ENCODE measurements around the gene ARHGEF3.

ARHGEF3 gene

DNA sequence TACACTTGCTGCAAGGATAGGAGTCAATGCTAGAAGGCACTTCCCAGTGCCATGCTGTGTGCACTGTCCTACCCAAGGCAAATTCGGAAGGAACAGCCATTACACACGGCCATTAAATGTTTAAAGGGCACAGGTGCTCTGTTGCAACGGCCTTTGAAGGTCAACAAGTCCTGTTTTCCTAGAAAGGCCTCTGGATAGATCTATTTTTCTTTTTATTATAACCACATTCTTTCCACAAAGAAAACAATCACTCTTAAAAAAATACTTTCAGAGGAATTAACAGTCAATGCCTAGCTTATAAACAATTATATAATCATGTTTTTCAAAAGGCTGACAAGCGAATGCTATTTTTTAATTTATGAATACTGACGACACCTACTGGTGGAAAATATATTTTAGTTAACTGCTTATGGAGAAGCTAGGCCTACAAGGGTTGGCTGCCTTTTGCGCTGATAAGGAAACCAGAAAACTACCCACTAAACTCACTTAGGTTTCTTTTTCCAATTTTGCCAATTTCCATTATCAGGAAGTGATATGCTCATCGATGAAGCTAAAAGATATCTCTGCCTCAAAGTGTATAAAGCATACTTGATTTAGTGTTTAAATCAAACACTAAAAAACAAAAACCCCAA, 2.4 kb downstream of the ARHGEF3 start:
- in situ Hi-C loops (cut with HindIII; ENCODE audit: low sequenced_read_pairs) = no loop called here

DNA sequence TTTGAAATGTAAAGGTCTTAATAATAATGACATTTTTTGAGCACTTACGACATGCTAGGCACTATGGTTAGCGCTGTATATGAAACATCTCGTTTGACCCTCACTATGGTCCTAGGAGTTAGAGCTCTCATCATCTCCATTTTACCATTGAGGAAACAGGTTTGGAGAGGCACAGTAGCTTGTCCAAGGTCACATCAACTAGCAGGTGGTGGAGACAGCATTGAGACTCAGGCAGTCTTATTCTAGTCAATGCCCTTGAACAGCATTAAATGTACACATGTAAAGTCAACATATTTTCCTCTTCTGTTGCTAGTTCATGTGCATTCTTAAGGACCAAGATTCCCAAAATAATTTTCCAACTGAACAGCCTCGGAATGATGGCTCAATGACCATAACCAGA, 4.8 kb downstream of the ARHGEF3 start:
- in situ Hi-C loops (cut with HindIII; ENCODE audit: low sequenced_read_pairs) = no loop called here

DNA sequence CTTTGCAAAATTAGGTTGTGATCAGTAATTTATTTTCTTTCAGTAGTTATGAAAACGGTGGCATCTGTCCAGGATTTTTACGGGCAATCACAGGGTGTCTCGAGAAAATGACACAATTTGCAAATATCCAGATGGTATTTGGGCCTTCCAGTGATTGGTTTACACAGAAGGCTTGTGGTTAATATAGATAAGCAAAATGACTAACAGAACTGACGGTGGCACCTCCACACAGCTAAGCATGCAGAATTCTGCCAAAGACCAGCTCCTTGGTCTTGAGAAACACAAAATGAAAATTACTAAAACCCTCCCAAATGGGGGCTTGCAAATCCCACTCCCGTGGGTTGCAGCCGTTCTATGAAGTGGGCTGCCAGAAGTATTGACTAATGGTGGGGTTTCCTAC, 5.5 kb downstream of the ARHGEF3 start:
- in situ Hi-C loops (cut with HindIII; ENCODE audit: low sequenced_read_pairs) = no loop called here

DNA sequence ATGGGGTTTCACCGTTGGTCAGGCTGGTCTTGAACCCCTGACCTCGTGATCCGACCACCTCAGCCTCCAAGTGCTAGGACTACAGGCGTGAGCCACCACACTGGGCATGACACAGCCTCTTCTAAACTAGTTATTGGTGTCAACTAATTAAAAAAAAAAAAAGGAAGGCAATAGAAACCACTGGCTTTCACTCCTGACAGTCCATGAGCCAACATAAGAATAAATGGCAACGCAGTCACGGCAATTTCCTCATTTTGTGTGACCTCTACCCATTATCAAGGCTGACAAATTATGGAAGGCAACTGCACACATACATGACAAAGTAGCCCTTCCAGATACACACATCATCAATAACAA, 5.9 kb downstream of the ARHGEF3 start:
- in situ Hi-C loops (cut with HindIII; ENCODE audit: low sequenced_read_pairs) = no loop called here

DNA sequence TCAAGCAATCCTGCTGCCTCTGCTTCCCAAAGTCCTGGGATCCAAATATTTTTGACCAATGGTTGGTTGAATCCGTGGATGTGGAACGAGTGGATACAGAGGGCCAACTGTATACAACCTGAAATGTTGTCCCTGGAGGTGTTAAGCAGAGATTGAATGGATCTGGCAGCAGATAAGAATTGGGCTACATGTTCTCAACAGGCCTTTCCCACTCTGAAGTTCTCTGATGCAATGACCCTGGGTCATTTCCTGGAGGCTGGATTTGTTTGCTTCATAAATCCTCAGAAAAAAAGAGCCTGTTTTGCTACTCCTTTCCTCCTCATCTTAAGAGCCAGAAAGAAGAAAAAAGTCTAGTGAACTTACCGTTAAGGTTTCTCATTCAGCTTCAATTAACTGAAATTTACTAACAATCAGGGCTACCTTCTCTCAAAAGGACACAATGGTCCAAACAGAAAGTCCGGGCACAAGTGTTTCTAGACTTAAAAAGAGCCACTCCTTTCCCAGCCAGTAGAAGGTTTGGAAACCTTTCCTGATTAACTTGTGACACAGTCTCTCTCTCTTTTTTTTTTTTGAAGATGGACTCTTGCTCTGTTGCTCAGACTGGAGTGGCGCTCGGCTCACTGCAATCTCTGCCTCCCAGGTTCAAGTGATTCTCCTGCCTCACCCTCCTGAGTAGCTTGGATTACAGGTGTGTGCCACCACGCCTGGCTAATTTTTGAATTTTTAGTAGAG, 6.5 kb downstream of the ARHGEF3 start:
- in situ Hi-C loops (cut with HindIII; ENCODE audit: low sequenced_read_pairs) = no loop called here

DNA sequence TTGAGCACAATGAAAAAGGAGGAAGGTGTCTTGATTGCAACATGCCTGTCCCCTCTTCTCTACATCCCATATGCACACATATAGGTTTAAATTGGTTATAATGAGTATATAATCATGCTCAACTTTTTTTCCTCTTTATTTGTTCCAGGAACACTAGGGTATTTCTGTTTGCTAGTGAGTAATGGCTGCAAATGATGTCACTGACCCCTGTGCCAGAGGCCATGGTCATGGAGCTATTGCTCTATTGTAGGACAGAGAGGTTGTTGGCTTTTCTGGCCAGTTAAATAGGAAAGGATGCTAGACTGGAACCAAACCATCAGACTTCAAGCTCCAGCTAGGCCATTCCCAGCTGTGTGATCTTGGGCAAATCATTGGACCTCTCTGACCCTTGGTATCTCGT, 9.6 kb downstream of the ARHGEF3 start:
- in situ Hi-C loops (cut with HindIII; ENCODE audit: low sequenced_read_pairs) = no loop called here

DNA sequence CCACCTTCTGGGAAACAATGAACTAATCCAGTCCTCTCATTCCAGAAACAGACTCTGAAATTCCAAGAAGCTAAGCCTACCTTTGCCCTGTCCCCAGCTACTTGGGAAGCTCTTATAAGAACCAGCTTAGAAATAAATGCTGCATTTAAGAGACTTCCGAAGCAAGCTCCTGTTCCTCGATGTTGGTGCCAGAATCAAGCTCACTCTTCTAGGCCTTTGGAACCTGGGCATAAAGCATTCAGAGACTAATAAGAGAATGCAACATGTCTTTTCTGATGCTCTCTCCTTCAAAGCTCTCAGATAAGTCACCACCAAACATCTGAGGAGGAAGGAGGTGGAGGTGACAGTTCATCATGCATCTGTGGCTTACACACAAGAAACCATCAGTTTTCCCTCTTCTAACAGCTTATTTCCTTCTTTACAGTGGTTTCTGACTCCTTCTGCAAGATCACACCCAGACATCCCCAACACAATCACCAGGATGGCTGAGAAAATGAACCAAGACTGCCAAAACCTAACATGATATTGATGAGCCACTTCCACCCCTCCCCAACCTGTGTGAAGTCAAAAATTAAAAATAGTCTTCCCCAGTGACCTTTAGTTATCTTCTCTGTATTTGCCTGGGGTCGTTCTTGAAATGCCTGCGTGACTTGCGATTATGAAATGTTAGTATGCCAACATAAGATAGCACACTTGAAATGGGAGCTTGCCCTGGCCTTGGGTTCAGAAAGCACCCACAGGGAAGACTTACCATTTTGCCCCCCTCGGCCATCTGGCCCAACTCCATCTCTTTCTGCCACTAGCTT, 11.5 kb downstream of the ARHGEF3 start:
- in situ Hi-C loops (cut with HindIII; ENCODE audit: low sequenced_read_pairs) = no loop called here

DNA sequence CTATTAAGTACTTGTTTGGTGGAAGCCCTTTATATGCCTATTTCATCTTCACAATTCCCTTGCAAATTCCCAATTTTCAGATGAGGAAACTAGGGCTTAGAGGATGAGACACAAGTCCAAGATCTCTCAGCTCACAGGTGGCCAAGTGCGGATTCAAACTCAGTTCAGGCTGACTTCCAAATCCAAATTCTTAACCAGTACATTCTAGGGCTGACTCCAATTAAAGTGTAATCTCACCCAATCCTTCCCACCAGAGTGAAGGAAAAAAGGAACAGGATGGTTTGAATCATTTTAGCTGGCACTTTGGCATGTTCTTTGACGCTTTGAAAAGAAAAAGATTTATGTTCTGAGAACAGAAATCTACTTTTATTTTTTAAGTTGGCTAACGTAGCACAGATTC, 12.7 kb downstream of the ARHGEF3 start:
- in situ Hi-C loops (cut with HindIII; ENCODE audit: low sequenced_read_pairs) = no loop called here

DNA sequence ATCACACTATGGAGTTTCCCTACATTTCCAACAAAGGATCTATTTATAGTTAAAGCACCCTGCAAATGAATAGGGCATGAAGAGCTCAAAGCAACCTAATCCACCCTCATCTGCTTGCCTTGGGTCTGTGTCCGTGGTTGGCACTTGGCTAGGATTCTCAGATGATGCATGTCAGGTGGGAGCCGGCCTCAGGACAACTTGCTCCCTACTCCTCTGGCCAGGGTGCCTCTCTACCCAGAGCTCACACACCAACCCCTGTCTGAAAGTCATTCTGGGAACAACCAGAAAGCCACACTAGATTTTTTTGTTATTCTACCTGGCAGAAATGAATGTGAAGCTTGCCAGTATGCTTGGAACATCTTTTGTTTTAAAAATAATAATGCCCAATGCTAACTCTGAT, 13.2 kb downstream of the ARHGEF3 start:
- in situ Hi-C loops (cut with HindIII; ENCODE audit: low sequenced_read_pairs) = no loop called here

DNA sequence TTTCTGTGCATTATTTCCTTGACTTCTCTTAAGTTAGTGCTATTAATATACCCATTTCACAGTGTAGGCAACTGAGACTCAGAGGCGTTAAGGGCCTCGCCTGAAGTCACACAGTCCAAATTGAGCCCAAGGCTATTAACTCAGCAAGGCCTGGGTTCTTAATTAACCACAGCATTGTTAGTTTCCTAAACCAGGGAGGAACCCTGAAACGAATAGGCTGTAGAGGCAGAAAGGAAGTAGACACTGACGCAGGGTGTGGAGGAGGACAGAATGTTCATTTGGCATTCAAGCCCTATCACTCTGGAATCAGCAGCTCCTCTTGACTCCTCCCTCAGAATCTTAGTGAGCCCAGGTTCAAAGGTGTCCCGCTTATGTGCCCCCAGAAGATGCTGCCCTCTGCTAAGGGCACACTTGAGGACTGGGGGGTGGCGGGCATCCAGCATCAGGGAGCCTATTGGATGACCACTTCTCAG, 13.9 kb downstream of the ARHGEF3 start:
- in situ Hi-C loops (cut with HindIII; ENCODE audit: low sequenced_read_pairs) = no loop called here

DNA sequence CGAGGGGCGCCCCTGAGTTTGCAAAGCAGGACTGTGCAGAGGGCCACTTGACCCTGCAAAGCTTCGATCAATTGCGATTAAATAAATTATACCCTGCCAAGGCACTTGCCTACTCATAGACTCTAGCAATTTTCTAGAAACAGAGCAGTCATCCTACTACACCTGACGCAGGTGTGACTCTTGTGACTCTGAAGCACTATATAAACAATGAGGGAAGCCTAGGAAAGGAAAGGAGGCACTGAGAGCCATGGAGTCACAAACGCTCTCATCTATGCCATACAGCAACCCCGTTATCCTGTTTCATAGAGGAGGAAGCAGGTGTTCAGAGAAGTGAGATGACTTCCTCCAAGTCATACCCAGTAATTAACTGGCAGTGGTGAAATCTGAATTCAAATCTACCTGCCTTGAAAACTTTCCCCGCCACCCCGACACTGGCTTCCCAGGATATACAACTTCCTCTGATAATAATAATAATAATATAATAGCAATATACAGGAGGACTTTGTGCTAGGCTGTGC, 14.4 kb downstream of the ARHGEF3 start:
- in situ Hi-C loops (cut with HindIII; ENCODE audit: low sequenced_read_pairs) = no loop called here

DNA sequence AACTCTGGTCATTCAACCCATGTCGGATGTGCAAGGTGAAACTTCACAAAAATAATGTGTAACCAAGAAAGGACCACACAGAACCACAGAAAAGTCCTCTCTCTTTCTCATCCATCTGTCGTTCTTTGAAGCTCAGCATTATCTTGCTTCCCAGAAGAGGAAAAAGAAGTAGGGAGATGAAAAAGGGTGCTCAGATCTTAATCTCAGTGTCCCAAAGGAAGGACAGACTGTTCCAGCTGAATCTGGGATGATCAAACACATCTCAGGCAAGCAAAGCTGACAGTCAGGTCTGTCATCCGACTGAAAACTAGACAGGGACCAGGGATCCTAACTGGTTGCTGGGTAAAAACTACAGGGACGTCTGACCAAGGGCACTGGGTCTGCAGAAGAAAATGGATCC, 16.2 kb downstream of the ARHGEF3 start:
- in situ Hi-C loops (cut with HindIII; ENCODE audit: low sequenced_read_pairs) = no loop called here

DNA sequence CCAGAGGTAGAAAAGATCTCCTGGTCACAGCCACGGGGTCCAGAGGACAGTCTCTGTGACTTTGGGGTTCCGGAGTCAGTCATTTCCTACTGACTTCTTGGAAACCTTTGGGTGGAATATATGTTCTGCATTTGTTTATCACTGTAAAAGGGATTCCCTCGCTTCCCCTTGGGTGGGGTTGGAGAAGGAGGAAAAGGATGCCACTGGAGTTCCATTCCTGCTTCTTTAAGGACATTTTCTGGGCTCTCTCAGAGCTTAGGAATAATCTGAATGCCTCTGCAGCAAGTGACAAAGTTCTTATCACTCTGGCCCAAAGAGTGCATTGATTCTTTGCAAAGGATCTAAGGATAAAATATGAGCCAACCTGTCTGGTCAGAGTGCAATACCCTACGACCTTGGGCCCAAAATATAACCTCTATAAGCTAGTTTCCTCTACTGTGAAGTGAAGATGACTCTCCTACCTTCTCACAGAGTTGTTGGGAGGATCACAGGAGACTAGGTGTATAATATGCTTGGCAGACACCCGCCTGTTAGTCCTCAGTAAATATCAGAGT, 17.2 kb downstream of the ARHGEF3 start:
- in situ Hi-C loops (cut with HindIII; ENCODE audit: low sequenced_read_pairs) = no loop called here

DNA sequence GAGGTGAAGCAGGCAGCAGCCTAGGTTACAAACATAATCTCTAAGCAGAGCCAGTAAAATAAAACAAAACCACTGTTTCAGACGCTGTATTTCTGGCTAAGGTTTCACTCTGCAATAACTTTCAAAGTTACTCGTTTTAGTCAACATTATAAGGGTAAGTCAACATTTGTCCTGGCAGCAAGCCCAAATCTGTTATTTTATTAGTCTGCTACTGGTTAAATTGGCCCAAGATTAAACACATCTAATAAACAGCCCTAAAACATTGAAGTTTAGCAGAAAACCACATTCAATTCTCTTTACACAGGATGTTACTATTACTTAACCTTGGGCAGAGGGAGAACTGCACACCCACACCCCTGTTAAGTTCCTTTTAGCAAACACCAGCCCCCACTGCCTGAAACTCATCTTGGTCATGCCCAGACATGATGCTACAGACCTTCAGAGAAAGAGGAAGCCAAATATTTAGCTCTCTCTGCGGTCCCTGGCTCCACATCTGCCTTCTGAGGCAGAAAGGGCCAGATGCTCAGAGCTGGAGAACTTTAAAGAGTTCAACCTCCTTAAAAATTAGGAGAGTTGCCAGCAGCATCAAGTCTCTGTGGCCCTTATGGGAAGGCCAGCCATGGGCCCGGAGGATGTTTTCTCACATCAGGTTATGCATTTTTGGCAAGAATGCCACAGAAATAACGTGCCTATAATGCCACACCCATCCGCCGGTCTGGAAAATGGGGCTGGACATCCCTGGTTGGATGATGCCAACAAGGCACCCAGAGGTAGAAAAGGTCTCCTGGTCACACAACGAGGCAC, 17.9 kb downstream of the ARHGEF3 start:
- in situ Hi-C loops (cut with HindIII; ENCODE audit: low sequenced_read_pairs) = no loop called here

DNA sequence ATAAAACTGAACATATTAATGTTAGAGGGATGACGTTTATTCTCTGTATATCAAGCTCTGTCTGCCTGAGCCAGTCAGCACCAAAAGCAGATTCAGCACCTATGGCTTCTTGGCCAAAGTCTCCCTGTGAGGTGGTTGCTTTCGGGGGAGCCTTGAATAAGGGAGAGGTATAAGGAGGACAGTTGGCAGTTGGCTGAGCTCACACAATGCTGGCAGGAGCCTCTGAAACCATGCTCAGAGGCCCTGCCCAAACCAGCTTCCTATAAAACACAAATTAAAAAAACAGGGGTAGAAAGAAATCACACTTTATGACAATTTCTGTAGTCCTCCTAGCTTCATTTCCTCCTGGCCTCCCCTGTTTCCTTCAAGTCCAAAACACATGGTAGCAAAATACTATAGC, 18.8 kb downstream of the ARHGEF3 start:
- in situ Hi-C loops (cut with HindIII; ENCODE audit: low sequenced_read_pairs) = no loop called here

DNA sequence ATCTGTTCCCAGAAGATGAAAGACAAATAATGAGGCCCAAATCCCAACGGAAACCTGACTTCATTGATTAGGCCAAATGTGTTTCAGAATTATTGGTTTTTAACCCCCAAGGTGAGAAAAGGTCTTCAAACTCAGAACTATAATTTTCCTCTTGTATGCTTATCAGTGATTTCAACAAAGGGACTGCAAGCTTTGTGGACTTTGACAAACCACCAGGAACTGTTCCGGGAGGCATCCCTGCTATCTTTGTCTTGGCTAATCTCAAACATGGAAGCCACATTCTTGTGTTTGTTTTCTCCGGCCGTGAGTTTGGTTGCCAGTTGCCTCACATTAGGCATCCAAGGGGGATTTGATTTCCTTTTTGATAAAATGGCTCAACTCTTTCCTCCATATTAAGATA, 19.5 kb downstream of the ARHGEF3 start:
- in situ Hi-C loops (cut with HindIII; ENCODE audit: low sequenced_read_pairs) = no loop called here

DNA sequence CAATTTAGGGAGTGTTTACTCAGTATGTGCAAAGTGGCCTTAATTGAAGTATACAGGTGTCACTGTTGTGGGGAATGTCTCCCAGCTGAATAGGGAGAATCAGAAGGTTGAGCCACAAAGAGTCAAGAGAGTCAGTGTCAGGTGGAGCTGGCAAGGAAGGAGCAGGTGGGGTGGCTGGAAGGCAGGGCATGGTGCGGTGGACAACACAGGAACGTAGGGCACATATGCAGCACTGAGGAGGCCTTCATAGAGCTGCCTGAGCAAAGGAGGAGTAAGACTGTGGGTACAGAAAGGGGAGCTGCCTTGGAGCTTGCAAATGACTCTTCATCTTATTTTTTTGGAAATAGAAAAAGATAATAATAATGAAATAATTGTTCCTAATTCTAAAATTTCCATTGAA, 20.0 kb downstream of the ARHGEF3 start:
- in situ Hi-C loops (cut with HindIII; ENCODE audit: low sequenced_read_pairs) = no loop called here

DNA sequence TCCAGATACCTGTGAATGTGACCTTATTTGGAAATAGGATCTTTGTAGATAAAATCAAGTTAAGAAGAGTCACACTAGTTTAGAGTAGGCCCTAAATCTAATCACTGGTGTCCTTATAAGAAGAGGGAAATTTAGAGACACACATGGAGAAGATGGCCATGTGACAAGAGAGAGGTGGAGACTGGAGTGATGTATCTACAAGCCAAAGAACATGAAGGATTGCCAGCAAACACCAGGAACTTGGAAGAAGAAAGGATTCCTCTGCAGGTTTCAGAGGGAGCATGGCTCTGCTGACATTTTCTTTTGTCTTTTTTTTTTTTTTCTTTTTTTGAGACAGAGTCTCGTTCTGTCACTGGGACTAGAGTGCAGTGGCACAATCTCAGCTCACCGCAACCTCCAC, 20.8 kb downstream of the ARHGEF3 start:
- in situ Hi-C loops (cut with HindIII; ENCODE audit: low sequenced_read_pairs) = no loop called here

DNA sequence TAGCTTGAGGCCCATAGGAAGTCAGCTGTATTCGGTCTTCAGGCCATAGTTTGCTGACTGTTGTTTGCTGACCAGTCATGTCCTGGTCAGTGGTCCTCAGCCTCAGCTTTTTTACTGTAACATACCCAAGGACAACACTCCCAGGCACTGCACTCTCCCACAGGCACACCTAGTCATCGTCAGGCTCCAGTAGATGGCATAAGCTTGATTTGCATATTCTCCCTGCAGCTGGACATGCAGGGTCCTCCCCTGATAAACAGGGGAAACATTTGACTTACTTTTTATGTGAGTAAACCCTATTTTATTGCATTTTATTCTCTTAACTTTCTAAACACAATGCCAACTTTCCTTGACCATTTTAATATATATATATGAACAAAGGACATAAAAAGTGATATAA, 22.9 kb downstream of the ARHGEF3 start:
- in situ Hi-C loops (cut with HindIII; ENCODE audit: low sequenced_read_pairs) = loop anchor here (5.0 kb wide), 1 partner anchor 97 kb away; the partner anchor contains the start of gene TASOR

DNA sequence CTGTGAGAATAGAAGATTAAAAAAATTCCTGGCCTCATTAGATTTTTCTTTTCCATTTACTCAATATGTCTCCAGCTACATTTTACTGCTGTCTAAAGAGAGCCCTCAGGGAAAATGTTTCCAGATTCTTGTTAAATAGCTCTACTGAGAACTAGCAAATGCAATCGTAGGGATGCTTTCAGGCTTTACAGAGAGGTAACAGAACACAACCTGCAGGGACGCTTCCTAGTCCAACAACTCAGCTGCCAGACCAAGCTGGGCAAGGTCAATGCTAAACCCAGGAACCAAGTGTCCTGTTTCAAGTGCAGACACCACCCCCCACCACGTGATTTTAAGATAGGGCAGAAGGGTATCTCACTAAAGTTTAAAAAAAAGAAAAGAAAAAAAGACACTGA, 25.2 kb downstream of the ARHGEF3 start:
- in situ Hi-C loops (cut with HindIII; ENCODE audit: low sequenced_read_pairs) = loop anchor here (5.0 kb wide), 1 partner anchor 94 kb away; the partner anchor contains the start of gene TASOR

Measured in endothelial cell of hepatic sinusoid (primary cell).